SK-N-MC (cell line): ENCODE data around the gene KAT6B.
"Not testable (repeated sequence)": the region's sequence is repeated elsewhere in the genome, so short reads cannot be mapped to it uniquely, and the experiment has no call there.

ENCODE experiments used
- DNase-seq: peaks from one replicate; pipeline ENCODE4 v3.0.0-alpha.2; 2011; ENCODE audit warnings: low read depth, low spot score
- H3K27ac ChIP-seq: fragments of 200-600 bp; sonication (generic); 2 replicates; pipeline ENCODE4 v1.5.1; 2016; ENCODE audit warnings: mixed run types
- H3K36me3 ChIP-seq: fragments of 200-600 bp; sonication (generic); 2 replicates; pipeline ENCODE4 v1.6.1; 2017; ENCODE audit warnings: antibody characterized with exemption, low read length, mixed read lengths; ENCODE audit not compliant: insufficient read depth
- H3K4me3 ChIP-seq: fragments of 200-600 bp; sonication (generic); 2 replicates; pipeline ENCODE4 v1.5.1; 2016
- H3K9ac ChIP-seq: fragments of 200-600 bp; sonication (generic); 2 replicates; pipeline ENCODE4 v1.8.0; 2017; ENCODE audit warnings: mixed run types, mixed read lengths; ENCODE audit not compliant: insufficient read length
- H3K9me3 ChIP-seq: fragments of 200-600 bp; sonication (generic); 2 replicates; pipeline ENCODE4 v1.6.1; 2017; ENCODE audit warnings: low read depth, mild to moderate bottlenecking, antibody characterized with exemption, low read length, moderate library complexity, mixed read lengths
- EZH2 ChIP-seq: fragments of 200-600 bp; sonication (generic); IDR thresholded peaks from one replicate; pipeline ENCODE4 v1.6.1; 2017; ENCODE audit warnings: antibody characterized with exemption
- FOXP2 ChIP-seq: optimal IDR thresholded peaks from 2 replicates; pipeline ENCODE3; 2011; ENCODE audit warnings: mild to moderate bottlenecking, moderate library complexity; ENCODE audit not compliant: insufficient read depth; ENCODE audit errors: extremely low read length, control extremely low read depth
- POLR2AphosphoS5 ChIP-seq: IDR thresholded peaks from 2 replicates; pipeline ENCODE4 v1.6.1; 2012; ENCODE audit warnings: mild to moderate bottlenecking, low read depth, low read length, borderline replicate concordance

Gene KAT6B

GRCh38 chr10:74874649-74875048 is 48.2 kb downstream of the KAT6B start:
- DNase-seq = no peak
- H3K36me3 ChIP-seq = no peaks in the 10 kb centered on the region
- TF ChIP-seq POLR2AphosphoS5 (no peak), EZH2 (no peak), FOXP2 (no peak)
- no peak overlapping the region for H3K9ac ChIP-seq
- H3K4me3 ChIP-seq = no peak overlapping the region
- H3K27ac ChIP-seq = no peak overlapping the region
- H3K9me3 ChIP-seq = no peaks in the 10 kb centered on the region

- DNase-seq = no peak
- H3K9me3 ChIP-seq = no peaks in the 10 kb centered on the region
- H3K9ac ChIP-seq = no peak overlapping the region
- no peaks in the 10 kb centered on the region for H3K36me3 ChIP-seq
- TF ChIP-seq EZH2 = no peak
- no peak for TF ChIP-seq POLR2AphosphoS5
- no peak for TF ChIP-seq FOXP2
- no peak overlapping the region for H3K27ac ChIP-seq
- no peak overlapping the region for H3K4me3 ChIP-seq
Measured at GRCh38 chr10:74875068-74875467, 48.7 kb downstream of the KAT6B start.

GRCh38 chr10:74875966-74876365 is 49.6 kb downstream of the KAT6B start:
- no peak for DNase-seq
- no peak overlapping the region for H3K4me3 ChIP-seq
- no peak overlapping the region for H3K9ac ChIP-seq
- H3K27ac ChIP-seq = no peak overlapping the region
- no peaks in the 10 kb centered on the region for H3K9me3 ChIP-seq
- H3K36me3 ChIP-seq = no peaks in the 10 kb centered on the region
- TF ChIP-seq FOXP2 (no peak), EZH2 (no peak), POLR2AphosphoS5 (no peak)

- not testable (repeated sequence) for H3K9me3 ChIP-seq, H3K27ac ChIP-seq, H3K9ac ChIP-seq, H3K4me3 ChIP-seq, DNase-seq, H3K36me3 ChIP-seq
Measured at GRCh38 chr10:74877054-74877453, 50.7 kb downstream of the KAT6B start.

- Histone ChIP-seq H3K9ac (no peak overlapping the region), H3K27ac (no peak overlapping the region), H3K36me3 (no peaks in the 10 kb centered on the region), H3K4me3 (no peak overlapping the region), H3K9me3 (no peaks in the 10 kb centered on the region)
- DNase-seq = no peak
- TF ChIP-seq POLR2AphosphoS5 (no peak), EZH2 (no peak), FOXP2 (no peak)
Measured at GRCh38 chr10:74877898-74878297, 51.5 kb downstream of the KAT6B start.

- TF ChIP-seq POLR2AphosphoS5 (no peak), EZH2 (no peak), FOXP2 (no peak)
- no peaks in the 10 kb centered on the region for H3K36me3 ChIP-seq
- H3K9me3 ChIP-seq = no peaks in the 10 kb centered on the region
- DNase-seq = no peak
- H3K27ac ChIP-seq = no peak overlapping the region
- H3K9ac ChIP-seq = no peak overlapping the region
- H3K4me3 ChIP-seq = no peak overlapping the region
Measured at GRCh38 chr10:74880041-74880440, 53.6 kb downstream of the KAT6B start.

GRCh38 chr10:74881253-74881884 is 55.0 kb downstream of the KAT6B start:
- Histone ChIP-seq H3K36me3 (no peaks in the 10 kb centered on the region), H3K9ac (no peak overlapping the region), H3K4me3 (no peak overlapping the region), H3K9me3 (no peaks in the 10 kb centered on the region), H3K27ac (no peak overlapping the region)
- DNase-seq = no peak
- no peak for TF ChIP-seq EZH2
- TF ChIP-seq POLR2AphosphoS5 = no peak
- no peak for TF ChIP-seq FOXP2

- no peak for TF ChIP-seq FOXP2
- TF ChIP-seq POLR2AphosphoS5 = no peak
- no peak for TF ChIP-seq EZH2
- Histone ChIP-seq H3K4me3 (no peak overlapping the region), H3K9ac (no peak overlapping the region), H3K36me3 (no peaks in the 10 kb centered on the region), H3K27ac (no peak overlapping the region), H3K9me3 (no peaks in the 10 kb centered on the region)
- no peak for DNase-seq
Measured at GRCh38 chr10:74882427-74882826, 56.0 kb downstream of the KAT6B start.

- Histone ChIP-seq H3K36me3 (no peaks in the 10 kb centered on the region), H3K4me3 (no peak overlapping the region), H3K9ac (no peak overlapping the region), H3K9me3 (no peaks in the 10 kb centered on the region), H3K27ac (no peak overlapping the region)
- no peak for DNase-seq
- TF ChIP-seq FOXP2 = no peak
- no peak for TF ChIP-seq POLR2AphosphoS5
- TF ChIP-seq EZH2 = no peak
Measured at GRCh38 chr10:74882831-74883230, 56.4 kb downstream of the KAT6B start.
